ENCODE measurements around the gene PDZD2.

- TF ChIP-seq POLR2A (IDR thresholded peaks at IDR 0.05; ENCODE audit: low read length) (no peak), GATA1 (IDR thresholded peaks at IDR 0.05; ENCODE audit: low read depth, low read length) (no peak)
These were observed 511.4 kb downstream of the PDZD2 start for GRCh38 chr5:32150366-32150765.
